ENCODE data around the gene OPTC.

DNA sequence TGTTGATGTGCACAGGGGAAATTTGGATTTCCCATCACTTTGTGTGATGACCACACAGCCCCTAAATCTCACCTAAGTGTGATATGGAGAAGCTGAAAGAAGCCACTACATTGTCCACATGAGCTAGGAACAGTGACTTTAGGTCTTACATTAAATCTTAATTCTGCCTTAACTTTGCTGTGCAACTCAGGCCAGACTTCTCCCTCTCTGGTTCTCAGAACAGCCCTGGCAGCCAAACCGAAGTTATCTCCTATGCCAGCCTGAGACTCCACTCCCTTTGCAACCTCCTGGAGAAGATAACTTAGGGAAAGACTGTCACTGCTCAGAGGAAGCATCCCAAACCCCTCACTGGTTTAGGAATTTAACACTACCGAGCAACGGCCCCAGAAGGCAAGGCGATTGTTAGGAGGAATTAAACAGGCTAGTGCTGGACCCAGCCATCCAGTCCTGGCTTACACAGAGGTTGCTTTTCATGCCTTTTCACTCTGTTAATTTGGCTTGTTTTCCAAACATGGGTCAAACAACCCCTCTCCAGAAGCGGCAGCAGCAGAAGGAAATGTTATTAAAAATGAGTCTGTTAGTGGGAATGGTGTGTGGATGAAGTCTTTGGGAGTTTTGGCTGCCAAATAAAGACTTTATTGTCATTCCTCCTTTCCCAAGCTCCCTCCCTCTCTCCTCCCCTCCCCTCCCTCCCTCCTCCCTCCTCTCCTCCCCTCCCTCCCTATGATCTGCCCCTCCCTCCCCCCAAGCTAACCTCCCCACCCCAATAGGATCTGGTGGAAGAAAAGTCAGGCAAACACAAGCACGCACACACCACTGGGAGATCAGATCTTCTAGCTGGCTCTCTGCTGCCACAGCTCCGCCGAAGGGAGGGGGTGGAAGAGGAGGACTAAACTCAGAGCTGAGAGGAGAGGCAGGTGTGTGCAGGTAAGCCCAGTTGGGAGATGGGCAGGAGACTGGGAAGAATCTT lies 18.7 kb upstream of the OPTC start, which contains the start of gene PRELP:
- TF ChIP-seq, protein P1, sequence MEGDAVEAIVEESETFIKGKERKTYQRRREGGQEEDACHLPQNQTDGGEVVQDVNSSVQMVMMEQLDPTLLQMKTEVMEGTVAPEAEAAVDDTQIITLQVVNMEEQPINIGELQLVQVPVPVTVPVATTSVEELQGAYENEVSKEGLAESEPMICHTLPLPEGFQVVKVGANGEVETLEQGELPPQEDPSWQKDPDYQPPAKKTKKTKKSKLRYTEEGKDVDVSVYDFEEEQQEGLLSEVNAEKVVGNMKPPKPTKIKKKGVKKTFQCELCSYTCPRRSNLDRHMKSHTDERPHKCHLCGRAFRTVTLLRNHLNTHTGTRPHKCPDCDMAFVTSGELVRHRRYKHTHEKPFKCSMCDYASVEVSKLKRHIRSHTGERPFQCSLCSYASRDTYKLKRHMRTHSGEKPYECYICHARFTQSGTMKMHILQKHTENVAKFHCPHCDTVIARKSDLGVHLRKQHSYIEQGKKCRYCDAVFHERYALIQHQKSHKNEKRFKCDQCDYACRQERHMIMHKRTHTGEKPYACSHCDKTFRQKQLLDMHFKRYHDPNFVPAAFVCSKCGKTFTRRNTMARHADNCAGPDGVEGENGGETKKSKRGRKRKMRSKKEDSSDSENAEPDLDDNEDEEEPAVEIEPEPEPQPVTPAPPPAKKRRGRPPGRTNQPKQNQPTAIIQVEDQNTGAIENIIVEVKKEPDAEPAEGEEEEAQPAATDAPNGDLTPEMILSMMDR (IDR thresholded peaks at IDR 0.05; ENCODE audit: low read length) = no peak
- no peak for TF ChIP-seq EZH2 (optimal IDR thresholded peaks at IDR 0.05; ENCODE audit: low read depth, low read length)
